Activated T-cell treated with anti-CD3 and anti-CD28 coated beads, Interleukin-2, amount 50 U/mL, for 1 hour (primary cell): ENCODE results near the gene DEPDC7.
A peak's percentile ranks its signal among the peaks of the same experiment; 100 is the strongest.
"Not testable (repeated sequence)": the region's sequence is repeated elsewhere in the genome, so short reads cannot be mapped to it uniquely, and the experiment has no call there.

Experiments used
- DNase-seq: peaks from one replicate; pipeline ENCODE4 v3.0.0-alpha.2; 2020

Gene DEPDC7

GRCh38 chr11:33015621-33016551, at the start of gene DEPDC7:
DEPDC7 (plus strand) TSS chr11:33015878; CDS start chr11:33015956, 78 bp downstream.
- DNase-seq, result peak; percentile 82

- no peak for DNase-seq
These were observed 47.1 kb upstream of the DEPDC7 start for GRCh38 chr11:32968541-32968940.

- not testable (repeated sequence) for DNase-seq
These were observed 43.4 kb upstream of the DEPDC7 start for GRCh38 chr11:32972233-32972632.

GRCh38 chr11:32972781-32973180, 42.9 kb upstream of the DEPDC7 start:
- no peak for DNase-seq

GRCh38 chr11:32982626-32983025, 33.1 kb upstream of the DEPDC7 start:
- no peak for DNase-seq

GRCh38 chr11:32983506-32983905, 32.2 kb upstream of the DEPDC7 start:
- DNase-seq, result no peak

GRCh38 chr11:32985600-32985999, 30.1 kb upstream of the DEPDC7 start:
- DNase-seq, result no peak

- no peak for DNase-seq
These were observed 27.8 kb upstream of the DEPDC7 start for GRCh38 chr11:32987851-32988250.

- no peak for DNase-seq
These were observed 25.2 kb upstream of the DEPDC7 start for GRCh38 chr11:32990481-32990880.

- DNase-seq, result no peak
These were observed 24.3 kb upstream of the DEPDC7 start for GRCh38 chr11:32991427-32991826.

GRCh38 chr11:32991898-32992297, 23.8 kb upstream of the DEPDC7 start:
- no peak for DNase-seq

- DNase-seq, result no peak
These were observed 15.5 kb upstream of the DEPDC7 start for GRCh38 chr11:33000181-33000580.

- no peak for DNase-seq
These were observed 14.4 kb upstream of the DEPDC7 start for GRCh38 chr11:33001281-33001680.

- DNase-seq, result no peak
These were observed 13.7 kb upstream of the DEPDC7 start for GRCh38 chr11:33001751-33002542.

- DNase-seq, result no peak
These were observed 10.5 kb upstream of the DEPDC7 start for GRCh38 chr11:33005175-33005574.

- DNase-seq, result no peak
These were observed 9.7 kb upstream of the DEPDC7 start for GRCh38 chr11:33006010-33006409.

GRCh38 chr11:33013755-33014154, 1.9 kb upstream of the DEPDC7 start:
- DNase-seq, result no peak

GRCh38 chr11:33016654-33017053, 976 bp downstream of the DEPDC7 start:
- no peak for DNase-seq

- DNase-seq, result no peak
These were observed 1.8 kb downstream of the DEPDC7 start for GRCh38 chr11:33017478-33017877.

GRCh38 chr11:33017965-33018364, 2.3 kb downstream of the DEPDC7 start:
- no peak for DNase-seq

GRCh38 chr11:33018840-33019239, 3.2 kb downstream of the DEPDC7 start:
- DNase-seq, result no peak

GRCh38 chr11:33021501-33021900, 5.8 kb downstream of the DEPDC7 start:
- no peak for DNase-seq

- DNase-seq, result no peak
These were observed 6.3 kb downstream of the DEPDC7 start for GRCh38 chr11:33021937-33022336.

- no peak for DNase-seq
These were observed 9.7 kb downstream of the DEPDC7 start for GRCh38 chr11:33025339-33025722.
